MCF 10A (cell line): Measurements from ENCODE around the gene ADAMTSL4. TPM values are rescaled to one million over a fixed set of nuclear protein-coding genes. Genes with fewer than 3 reads are reported as not detected.

Experiments
- BruUV-seq: library from RNA; stranded (reverse); fragments of 400-500 nt; replicated peaks from 2 replicates; lab custom pipeline; 2021; lab: Mats Ljungman, UMichigan
- CTCF ChIA-PET: fragments of 300-600 bp; sonication (Branson Sonifier 250); formaldehyde crosslinking; extraction: SDS; loops from one replicate; lab custom pipeline; 2021; ENCODE audit warnings: antibody characterized with exemption, inconsistent platforms; lab: Yijun Ruan, JAX
- POLR2A ChIA-PET: fragments of 300-600, 350-650 bp; sonication (Branson Sonifier 250); formaldehyde crosslinking; extraction: SDS; loops from one replicate; lab custom pipeline; 2020; ENCODE audit warnings: antibody characterized with exemption, inconsistent platforms; lab: Yijun Ruan, JAX
- DNase-seq: peaks from one replicate; pipeline ENCODE4 v3.0.0-alpha.2; 2018; ENCODE audit not compliant: unreplicated experiment
- H3K27ac Mint-ChIP-seq: one replicate; pipeline ENCODE4 v1.8.0; 2022; ENCODE audit warnings: mild to moderate bottlenecking, low read depth, mixed read lengths; ENCODE audit not compliant: unreplicated experiment
- H3K27me3 Mint-ChIP-seq: one replicate; pipeline ENCODE4 v1.8.0; 2022; ENCODE audit warnings: mixed read lengths; ENCODE audit not compliant: insufficient read depth, unreplicated experiment
- H3K36me3 Mint-ChIP-seq: one replicate; pipeline ENCODE4 v1.8.0; 2022; ENCODE audit warnings: mild to moderate bottlenecking, moderate library complexity, mixed read lengths; ENCODE audit not compliant: insufficient read depth, unreplicated experiment
- H3K4me1 Mint-ChIP-seq: one replicate; pipeline ENCODE4 v1.8.0; 2022; ENCODE audit warnings: mixed read lengths; ENCODE audit not compliant: insufficient read depth, unreplicated experiment
- H3K4me3 Mint-ChIP-seq: one replicate; pipeline ENCODE4 v1.8.0; 2022; ENCODE audit warnings: mild to moderate bottlenecking, moderate library complexity, mixed read lengths; ENCODE audit not compliant: unreplicated experiment
- H3K9me3 Mint-ChIP-seq: one replicate; pipeline ENCODE4 v1.8.0; 2022; ENCODE audit warnings: mixed read lengths; ENCODE audit not compliant: unreplicated experiment
- intact Hi-C: fragments of 100-400 bp; cut with micrococcal nuclease; formaldehyde crosslinking; loops from 2 replicates; pipeline ENCODE4 v1.14.1; 2022
- total RNA-seq: library from RNA; stranded (reverse); gene quantifications from 2 replicates; pipeline ENCODE4 v1.2.3, GENCODE V29; 2022
- TF ChIP-seq, protein P1 (sequence below): fragments of 200-600 bp; IDR thresholded peaks from one replicate; pipeline ENCODE4 v1.8.0; 2022; ENCODE audit warnings: antibody characterized with exemption, mild to moderate bottlenecking; ENCODE audit not compliant: unreplicated experiment

Gene ADAMTSL4
- total RNA-seq, 1 experiment from 2014 or later = 9.6 TPM

DNA sequence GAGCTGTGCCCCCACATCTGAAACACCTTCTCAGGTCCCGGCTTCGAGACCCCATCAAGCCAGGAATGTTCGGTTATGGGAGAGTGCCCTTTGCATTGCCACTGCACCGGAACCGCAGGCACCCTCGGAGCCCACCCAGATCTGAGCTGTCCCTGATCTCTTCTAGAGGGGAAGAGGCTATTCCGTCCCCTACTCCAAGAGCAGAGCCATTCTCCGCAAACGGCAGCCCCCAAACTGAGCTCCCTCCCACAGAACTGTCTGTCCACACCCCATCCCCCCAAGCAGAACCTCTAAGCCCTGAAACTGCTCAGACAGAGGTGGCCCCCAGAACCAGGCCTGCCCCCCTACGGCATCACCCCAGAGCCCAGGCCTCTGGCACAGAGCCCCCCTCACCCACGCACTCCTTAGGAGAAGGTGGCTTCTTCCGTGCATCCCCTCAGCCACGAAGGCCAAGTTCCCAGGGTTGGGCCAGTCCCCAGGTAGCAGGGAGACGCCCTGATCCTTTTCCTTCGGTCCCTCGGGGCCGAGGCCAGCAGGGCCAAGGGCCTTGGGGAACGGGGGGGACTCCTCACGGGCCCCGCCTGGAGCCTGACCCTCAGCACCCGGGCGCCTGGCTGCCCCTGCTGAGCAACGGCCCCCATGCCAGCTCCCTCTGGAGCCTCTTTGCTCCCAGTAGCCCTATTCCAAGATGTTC lies 4.3 kb downstream of the ADAMTSL4 start:
- H3K4me1 Mint-ChIP-seq = peaks cover 33% of the 10 kb centered on the region
- ChIA-PET CTCF (interaction anchor here (0.6 to 1.7 kb wide), 5 partner anchors 66 to 426 kb away, joined by 3 to 4 read pairs (median 4); no protein-coding TSS in a partner anchor), POLR2A (interaction anchor here (0.7 to 27.7 kb wide), 2 partner anchors 17 to 260 kb away, joined by 5 to 1801 read pairs; partner anchors contain the start of gene MCL1)
- no peak overlapping the region for H3K4me3 Mint-ChIP-seq
- no peak for DNase-seq
- H3K27me3 Mint-ChIP-seq = no peaks in the 10 kb centered on the region
- intact Hi-C loops = loop anchor here (5.0 kb wide), 1 partner anchor 429 kb away; the partner anchor contains the start of gene ANXA9
- H3K36me3 Mint-ChIP-seq = peaks cover 56% of the 10 kb centered on the region
- H3K9me3 Mint-ChIP-seq = no peaks in the 10 kb centered on the region
- TF ChIP-seq, protein P1, sequence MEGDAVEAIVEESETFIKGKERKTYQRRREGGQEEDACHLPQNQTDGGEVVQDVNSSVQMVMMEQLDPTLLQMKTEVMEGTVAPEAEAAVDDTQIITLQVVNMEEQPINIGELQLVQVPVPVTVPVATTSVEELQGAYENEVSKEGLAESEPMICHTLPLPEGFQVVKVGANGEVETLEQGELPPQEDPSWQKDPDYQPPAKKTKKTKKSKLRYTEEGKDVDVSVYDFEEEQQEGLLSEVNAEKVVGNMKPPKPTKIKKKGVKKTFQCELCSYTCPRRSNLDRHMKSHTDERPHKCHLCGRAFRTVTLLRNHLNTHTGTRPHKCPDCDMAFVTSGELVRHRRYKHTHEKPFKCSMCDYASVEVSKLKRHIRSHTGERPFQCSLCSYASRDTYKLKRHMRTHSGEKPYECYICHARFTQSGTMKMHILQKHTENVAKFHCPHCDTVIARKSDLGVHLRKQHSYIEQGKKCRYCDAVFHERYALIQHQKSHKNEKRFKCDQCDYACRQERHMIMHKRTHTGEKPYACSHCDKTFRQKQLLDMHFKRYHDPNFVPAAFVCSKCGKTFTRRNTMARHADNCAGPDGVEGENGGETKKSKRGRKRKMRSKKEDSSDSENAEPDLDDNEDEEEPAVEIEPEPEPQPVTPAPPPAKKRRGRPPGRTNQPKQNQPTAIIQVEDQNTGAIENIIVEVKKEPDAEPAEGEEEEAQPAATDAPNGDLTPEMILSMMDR = no peak
- H3K27ac Mint-ChIP-seq = peak overlapping the region; percentile 81
- BruUV-seq = no TSS peak

DNA sequence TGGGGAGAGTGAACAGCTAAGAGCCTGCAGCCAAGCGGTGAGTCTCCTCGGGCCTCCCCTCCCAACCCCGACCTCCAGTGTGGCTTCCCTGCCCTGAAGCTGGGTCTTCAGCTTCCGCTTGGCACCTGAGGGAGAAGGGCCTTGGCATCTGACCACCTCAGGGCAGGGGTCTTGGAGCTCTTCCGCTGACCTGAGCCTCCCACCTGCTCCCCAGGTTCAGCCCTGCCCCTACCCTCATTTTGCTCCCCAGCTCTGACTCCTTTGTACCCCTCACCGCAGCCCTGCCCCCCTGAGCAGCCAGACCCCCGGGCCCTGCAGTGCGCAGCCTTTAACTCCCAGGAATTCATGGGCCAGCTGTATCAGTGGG lies 4.9 kb downstream of the ADAMTSL4 start:
- H3K27me3 Mint-ChIP-seq = no peaks in the 10 kb centered on the region

DNA sequence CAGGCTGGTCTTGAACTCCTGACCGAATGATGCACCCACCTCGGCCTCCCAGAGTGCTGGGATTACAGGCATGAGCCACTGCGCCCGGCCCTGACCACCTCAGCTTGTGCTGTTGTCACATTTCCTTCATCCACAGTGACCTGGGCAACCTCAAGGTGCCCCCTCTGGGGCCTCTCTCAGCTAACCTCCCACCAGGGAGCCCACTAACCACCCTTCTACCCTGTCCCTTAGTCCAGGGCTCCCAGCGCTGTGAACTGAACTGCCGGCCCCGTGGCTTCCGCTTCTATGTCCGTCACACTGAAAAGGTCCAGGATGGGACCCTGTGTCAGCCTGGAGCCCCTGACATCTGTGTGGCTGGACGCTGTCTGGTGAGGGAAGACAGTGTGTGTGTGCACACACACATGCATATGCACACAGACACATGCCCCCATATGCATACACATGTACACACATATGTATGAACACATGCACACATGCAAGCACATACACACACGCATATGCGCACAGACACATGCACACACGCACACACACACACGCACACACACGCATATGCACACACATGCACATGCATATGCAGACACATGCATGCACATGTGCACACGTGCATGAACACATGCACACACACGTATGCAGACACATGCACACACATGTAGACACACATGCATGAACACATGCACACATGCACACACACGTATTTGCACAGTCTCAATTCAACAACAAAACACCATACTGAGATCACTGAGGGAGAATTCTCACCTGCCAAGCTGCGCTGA lies 6.2 kb downstream of the ADAMTSL4 start:
- intact Hi-C loops = no loop called here
- BruUV-seq = no TSS peak
- DNase-seq = no peak
- POLR2A ChIA-PET = interaction anchor here (0.7 to 27.7 kb wide), 2 partner anchors 16 to 59 kb away, joined by 3 to 1801 read pairs; partner anchors contain the start of gene MCL1
- Mint-ChIP-seq H3K4me1 (peaks cover 30% of the 10 kb centered on the region), H3K36me3 (peaks cover 59% of the 10 kb centered on the region), H3K27me3 (no peaks in the 10 kb centered on the region), H3K4me3 (no peak overlapping the region), H3K27ac (no peak overlapping the region), H3K9me3 (no peaks in the 10 kb centered on the region)
- CTCF ChIA-PET = interaction anchor here (0.6 to 1.2 kb wide), 5 partner anchors 64 to 440 kb away, joined by 3 to 6 read pairs (median 3); no protein-coding TSS in a partner anchor
- TF ChIP-seq, protein P1 = no peak

More for the DNA sequence above, 4.9 kb downstream of the ADAMTSL4 start:
- Mint-ChIP-seq H3K9me3 (no peaks in the 10 kb centered on the region), H3K4me3 (no peak overlapping the region), H3K36me3 (peaks cover 53% of the 10 kb centered on the region), H3K27ac (no peak overlapping the region), H3K4me1 (peaks cover 33% of the 10 kb centered on the region)
- POLR2A ChIA-PET = interaction anchor here (0.7 to 27.7 kb wide), 2 partner anchors 17 to 259 kb away, joined by 5 to 1801 read pairs; partner anchors contain the start of gene MCL1
- TF ChIP-seq, protein P1 = no peak
- CTCF ChIA-PET = interaction anchor here (0.6 to 1.2 kb wide), 4 partner anchors 65 to 441 kb away, joined by 3 to 4 read pairs (median 3); no protein-coding TSS in a partner anchor
- no TSS peak for BruUV-seq
- intact Hi-C loops = loop anchor here (5.0 kb wide), 1 partner anchor 428 kb away; the partner anchor contains the start of gene ANXA9
- DNase-seq = no peak
